Activated naive CD4-positive, alpha-beta T cell treated with anti-CD3 and anti-CD28 coated beads, Interleukin-2, amount 50 U/mL, for 24 hours (primary cell): ENCODE data around the gene ZNF710.

Source experiments
- H3K27ac Mint-ChIP-seq: one replicate; pipeline ENCODE4 v1.8.0; 2021; ENCODE audit warnings: mild to moderate bottlenecking, mixed read lengths
- H3K27me3 Mint-ChIP-seq: one replicate; pipeline ENCODE4 v1.8.0; 2021; ENCODE audit warnings: mixed read lengths
- H3K36me3 Mint-ChIP-seq: one replicate; pipeline ENCODE4 v1.8.0; 2021; ENCODE audit warnings: mixed read lengths
- H3K4me1 Mint-ChIP-seq: one replicate; pipeline ENCODE4 v1.8.0; 2021; ENCODE audit warnings: mixed read lengths
- H3K4me3 Mint-ChIP-seq: one replicate; pipeline ENCODE4 v1.8.0; 2021; ENCODE audit warnings: mild to moderate bottlenecking, mixed read lengths
- H3K9me3 Mint-ChIP-seq: one replicate; pipeline ENCODE4 v1.8.0; 2021; ENCODE audit warnings: mixed read lengths

The ZNF710 gene

GRCh38 chr15:90004252-90004651 lies 3.1 kb downstream of the ZNF710 start:
- H3K4me1 Mint-ChIP-seq: peaks cover 69% of the 10 kb centered on the region
- peak overlapping the region; percentile 15 for H3K4me3 Mint-ChIP-seq

GRCh38 chr15:90004671-90005070 lies 3.5 kb downstream of the ZNF710 start:
- Mint-ChIP-seq H3K27ac (peak overlapping the region; percentile 47), H3K4me3 (peak overlapping the region; percentile 15), H3K27me3 (no peaks in the 10 kb centered on the region), H3K9me3 (no peaks in the 10 kb centered on the region), H3K4me1 (peaks cover 72% of the 10 kb centered on the region), H3K36me3 (peaks cover under 1% of the 10 kb centered on the region)

More at GRCh38 chr15:90004252-90004651, 3.1 kb downstream of the ZNF710 start:
- Mint-ChIP-seq H3K9me3 (no peaks in the 10 kb centered on the region), H3K27me3 (no peaks in the 10 kb centered on the region), H3K27ac (peak overlapping the region; percentile 47), H3K36me3 (no peaks in the 10 kb centered on the region)

DNA sequence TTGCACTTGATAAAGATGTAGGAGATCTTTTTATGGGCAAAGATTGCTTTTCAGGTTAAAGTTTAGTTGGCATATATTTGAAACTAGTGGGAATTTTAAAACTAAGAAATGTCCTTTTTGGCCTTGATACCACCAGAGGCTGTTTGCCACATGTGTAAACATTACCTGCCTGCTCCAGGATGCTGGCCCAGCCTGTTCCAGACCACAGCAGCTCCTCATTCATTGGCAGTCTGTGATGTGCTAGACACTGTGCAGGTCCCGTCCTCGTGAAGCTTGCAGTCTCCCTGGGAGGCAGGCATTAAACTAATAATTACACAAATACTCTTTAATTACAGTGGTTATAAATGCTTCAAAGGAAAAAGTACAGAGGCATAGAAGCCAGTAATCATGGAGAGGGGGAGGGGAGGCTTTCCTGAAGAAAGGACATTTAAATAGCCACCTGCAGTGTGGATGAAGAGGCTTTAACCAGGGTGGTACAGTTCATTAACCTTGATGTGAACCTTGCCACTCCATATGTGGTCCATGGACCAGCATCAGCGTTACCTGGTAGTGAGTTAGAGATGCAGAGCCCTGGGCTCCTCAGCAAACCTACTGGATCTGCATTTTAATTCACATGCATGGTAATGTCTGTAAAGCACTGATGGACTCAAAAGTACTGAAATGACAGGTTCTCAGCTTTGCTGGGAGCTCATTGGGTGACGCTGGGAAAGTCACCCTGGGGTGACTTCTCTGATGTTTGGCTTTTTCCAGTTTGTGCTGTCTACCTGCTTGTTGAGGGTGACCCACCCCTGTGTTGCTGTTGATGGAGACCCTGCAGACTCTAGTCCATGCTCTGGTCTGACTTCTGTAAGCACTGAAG lies 5.3 kb downstream of the ZNF710 start:
- Mint-ChIP-seq H3K4me3 (no peak overlapping the region), H3K27me3 (no peaks in the 10 kb centered on the region), H3K9me3 (no peaks in the 10 kb centered on the region), H3K4me1 (peaks cover 75% of the 10 kb centered on the region), H3K36me3 (peaks cover 4% of the 10 kb centered on the region), H3K27ac (peak overlapping the region; percentile 26)

- Mint-ChIP-seq H3K4me1 (peaks cover 77% of the 10 kb centered on the region), H3K36me3 (peaks cover 5% of the 10 kb centered on the region), H3K4me3 (no peak overlapping the region), H3K27ac (no peak overlapping the region), H3K9me3 (no peaks in the 10 kb centered on the region), H3K27me3 (no peaks in the 10 kb centered on the region)
Measured at GRCh38 chr15:90007076-90007460, 5.9 kb downstream of the ZNF710 start.

DNA sequence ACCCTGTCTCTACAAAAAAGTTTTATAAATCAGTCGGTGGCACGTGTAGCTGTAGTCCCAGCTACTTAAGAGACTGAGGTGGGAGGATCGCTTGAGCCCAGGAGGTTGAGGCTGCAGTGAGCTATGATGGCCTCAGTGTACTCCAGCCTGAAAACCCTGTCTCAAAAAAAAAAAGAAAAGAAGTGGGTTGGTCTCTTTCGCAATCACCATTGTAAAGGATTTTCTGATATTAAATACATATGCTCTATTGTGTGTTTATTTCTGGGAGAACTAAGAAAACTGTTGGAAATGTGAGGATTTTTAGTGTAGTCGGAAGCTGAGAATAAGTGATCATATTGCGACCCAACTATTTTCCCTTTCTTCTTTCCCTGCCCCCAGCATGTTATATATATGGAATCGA lies 7.5 kb downstream of the ZNF710 start:
- Mint-ChIP-seq H3K9me3 (no peaks in the 10 kb centered on the region), H3K27me3 (no peaks in the 10 kb centered on the region), H3K27ac (no peak overlapping the region), H3K4me3 (no peak overlapping the region), H3K36me3 (peaks cover 5% of the 10 kb centered on the region), H3K4me1 (peaks cover 77% of the 10 kb centered on the region)

GRCh38 chr15:90009301-90010022 lies 8.3 kb downstream of the ZNF710 start:
- Mint-ChIP-seq H3K9me3 (no peaks in the 10 kb centered on the region), H3K27ac (peak overlapping the region; percentile 73), H3K27me3 (no peaks in the 10 kb centered on the region), H3K4me3 (no peak overlapping the region), H3K4me1 (peaks cover 76% of the 10 kb centered on the region), H3K36me3 (peaks cover 5% of the 10 kb centered on the region)

GRCh38 chr15:90011705-90012104 lies 10.6 kb downstream of the ZNF710 start:
- H3K9me3 Mint-ChIP-seq: no peaks in the 10 kb centered on the region
- peaks cover 68% of the 10 kb centered on the region for H3K4me1 Mint-ChIP-seq
- no peaks in the 10 kb centered on the region for H3K27me3 Mint-ChIP-seq
- H3K4me3 Mint-ChIP-seq: no peak overlapping the region
- H3K27ac Mint-ChIP-seq: no peak overlapping the region
- peaks cover 5% of the 10 kb centered on the region for H3K36me3 Mint-ChIP-seq

GRCh38 chr15:90013503-90013937 lies 12.4 kb downstream of the ZNF710 start:
- no peak overlapping the region for H3K27ac Mint-ChIP-seq
- peaks cover 5% of the 10 kb centered on the region for H3K36me3 Mint-ChIP-seq

GRCh38 chr15:90015294-90015693 lies 14.2 kb downstream of the ZNF710 start:
- Mint-ChIP-seq H3K27ac (no peak overlapping the region), H3K27me3 (no peaks in the 10 kb centered on the region), H3K36me3 (peaks cover 1% of the 10 kb centered on the region), H3K4me1 (peaks cover 56% of the 10 kb centered on the region), H3K4me3 (no peak overlapping the region), H3K9me3 (no peaks in the 10 kb centered on the region)

More at GRCh38 chr15:90013503-90013937, 12.4 kb downstream of the ZNF710 start:
- no peaks in the 10 kb centered on the region for H3K9me3 Mint-ChIP-seq
- peaks cover 67% of the 10 kb centered on the region for H3K4me1 Mint-ChIP-seq
- H3K27me3 Mint-ChIP-seq: no peaks in the 10 kb centered on the region
- H3K4me3 Mint-ChIP-seq: peak overlapping the region; percentile 58

DNA sequence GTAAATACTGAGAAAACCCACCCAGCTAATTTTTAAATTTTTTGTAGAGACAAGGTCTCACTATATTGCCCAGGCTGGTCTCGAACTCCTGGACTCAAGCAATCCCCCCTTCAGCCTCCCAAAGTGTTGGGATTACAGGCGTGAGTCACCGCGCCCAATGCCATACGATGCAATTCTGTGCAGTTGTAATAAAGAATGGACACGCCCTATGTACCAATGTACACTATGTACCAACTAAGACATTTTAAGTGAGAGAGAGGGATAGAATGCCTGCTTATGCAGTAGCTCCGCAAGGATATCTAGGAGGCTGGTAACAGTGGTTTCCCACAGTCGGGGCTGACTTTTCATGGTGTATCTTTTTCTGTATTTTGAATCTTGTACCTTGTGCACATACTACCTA lies 14.6 kb downstream of the ZNF710 start:
- no peaks in the 10 kb centered on the region for H3K27me3 Mint-ChIP-seq
- peaks cover 1% of the 10 kb centered on the region for H3K36me3 Mint-ChIP-seq
- H3K9me3 Mint-ChIP-seq: no peaks in the 10 kb centered on the region
- H3K4me1 Mint-ChIP-seq: peaks cover 59% of the 10 kb centered on the region
- no peak overlapping the region for H3K4me3 Mint-ChIP-seq
- H3K27ac Mint-ChIP-seq: no peak overlapping the region

GRCh38 chr15:90016721-90017120 lies 15.6 kb downstream of the ZNF710 start:
- no peaks in the 10 kb centered on the region for H3K9me3 Mint-ChIP-seq

DNA sequence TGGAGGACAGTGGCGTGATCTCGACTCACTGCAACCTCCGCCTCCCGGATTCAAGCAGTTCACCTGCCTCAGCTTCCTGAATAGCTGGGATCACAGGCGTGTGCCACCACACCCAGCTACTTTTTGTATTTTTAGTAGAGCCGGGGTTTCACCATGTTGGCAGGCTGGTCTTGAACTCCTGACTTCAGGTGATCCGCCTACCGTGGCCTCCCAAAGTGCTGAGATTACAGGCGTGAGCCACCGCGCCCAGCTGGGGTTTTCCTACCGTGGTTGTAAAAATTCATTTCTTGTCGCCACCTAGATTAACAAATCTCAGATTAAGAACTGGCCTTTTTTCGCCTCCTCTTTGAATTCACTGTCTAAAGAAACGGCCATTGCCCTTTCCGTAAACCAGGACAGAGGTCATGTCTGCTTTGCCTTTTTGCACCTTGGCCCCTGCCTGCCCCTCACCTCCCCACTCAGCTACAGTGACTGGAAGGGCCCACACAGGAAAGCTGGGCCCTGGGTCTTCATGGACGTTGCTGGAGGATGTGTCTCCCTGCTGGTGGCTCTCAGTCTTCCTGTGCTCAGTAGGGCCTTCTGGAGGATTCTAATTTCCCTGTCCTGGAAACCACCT lies 17.2 kb downstream of the ZNF710 start:
- Mint-ChIP-seq H3K27ac (no peak overlapping the region), H3K4me1 (peaks cover 55% of the 10 kb centered on the region), H3K9me3 (no peaks in the 10 kb centered on the region), H3K27me3 (no peaks in the 10 kb centered on the region), H3K36me3 (no peaks in the 10 kb centered on the region), H3K4me3 (no peak overlapping the region)

More at GRCh38 chr15:90016721-90017120, 15.6 kb downstream of the ZNF710 start:
- H3K27ac Mint-ChIP-seq: no peak overlapping the region
- H3K4me1 Mint-ChIP-seq: peaks cover 60% of the 10 kb centered on the region
- no peak overlapping the region for H3K4me3 Mint-ChIP-seq
- no peaks in the 10 kb centered on the region for H3K27me3 Mint-ChIP-seq
- H3K36me3 Mint-ChIP-seq: no peaks in the 10 kb centered on the region

DNA sequence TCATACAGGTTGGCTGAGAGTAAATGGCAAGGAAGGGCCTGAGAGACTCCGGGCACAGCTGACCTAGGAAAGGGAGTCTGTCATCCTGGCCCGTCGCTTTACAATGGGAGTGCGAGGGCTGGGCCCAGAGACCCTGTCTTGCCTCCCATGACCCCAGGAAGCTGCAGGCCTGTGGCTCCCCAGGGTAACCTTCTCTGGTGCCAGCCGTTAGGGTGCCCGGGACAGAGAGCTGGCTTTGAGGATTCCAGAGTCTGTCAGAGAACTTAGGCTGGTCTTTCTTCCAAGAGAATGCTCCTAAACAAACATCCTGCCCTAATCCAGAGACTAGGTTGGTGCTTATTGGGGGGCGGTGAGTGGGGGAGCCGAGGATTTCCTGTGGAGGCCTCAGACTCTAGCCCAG lies 18.5 kb downstream of the ZNF710 start:
- peaks cover 48% of the 10 kb centered on the region for H3K4me1 Mint-ChIP-seq
- no peaks in the 10 kb centered on the region for H3K9me3 Mint-ChIP-seq
- H3K36me3 Mint-ChIP-seq: no peaks in the 10 kb centered on the region
- H3K27ac Mint-ChIP-seq: no peak overlapping the region
- H3K27me3 Mint-ChIP-seq: no peaks in the 10 kb centered on the region
- no peak overlapping the region for H3K4me3 Mint-ChIP-seq

DNA sequence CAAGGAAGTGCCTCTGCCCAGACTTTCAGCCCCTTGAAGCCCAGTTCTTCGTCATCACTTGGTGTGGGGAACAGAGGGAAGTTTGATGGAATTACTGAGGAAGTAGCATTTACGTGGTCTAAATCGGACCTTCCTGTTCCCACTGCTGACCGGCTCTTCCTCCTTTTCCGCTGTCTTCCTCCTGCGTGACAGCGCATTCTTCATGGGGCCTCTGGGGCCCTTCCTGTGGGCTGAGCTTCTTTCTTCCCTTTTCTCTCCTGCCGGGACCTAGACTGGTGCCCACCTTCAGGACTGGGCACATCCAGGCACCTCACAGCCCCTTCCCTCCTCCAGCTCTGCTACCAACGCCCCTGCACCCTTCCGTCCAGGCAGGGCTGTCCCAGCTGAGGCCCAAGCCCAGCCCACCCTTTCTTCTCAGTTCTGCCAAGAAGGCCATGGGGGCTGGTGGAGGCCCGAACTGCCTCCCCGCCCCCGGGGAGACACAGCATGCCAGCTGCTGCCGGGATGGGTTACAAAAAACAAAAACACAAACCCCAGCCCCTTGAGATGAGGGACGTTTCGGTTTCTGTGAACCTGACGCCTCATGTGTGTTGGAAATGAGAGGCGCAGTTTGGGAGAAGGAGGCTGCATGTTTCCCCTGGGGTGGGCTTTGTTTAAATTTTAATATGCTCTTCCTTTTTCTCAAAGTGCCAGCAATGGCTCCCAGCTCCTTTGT lies 19.1 kb downstream of the ZNF710 start:
- Mint-ChIP-seq H3K36me3 (no peaks in the 10 kb centered on the region), H3K4me3 (no peak overlapping the region), H3K4me1 (peaks cover 50% of the 10 kb centered on the region), H3K9me3 (no peaks in the 10 kb centered on the region), H3K27ac (no peak overlapping the region), H3K27me3 (no peaks in the 10 kb centered on the region)

GRCh38 chr15:90020936-90021507 lies 19.9 kb downstream of the ZNF710 start:
- no peaks in the 10 kb centered on the region for H3K9me3 Mint-ChIP-seq
- no peaks in the 10 kb centered on the region for H3K27me3 Mint-ChIP-seq
- H3K36me3 Mint-ChIP-seq: no peaks in the 10 kb centered on the region
- no peak overlapping the region for H3K27ac Mint-ChIP-seq
- peaks cover 44% of the 10 kb centered on the region for H3K4me1 Mint-ChIP-seq
- no peak overlapping the region for H3K4me3 Mint-ChIP-seq
